ENCODE measurements around the gene CLASRP. TPM values are rescaled to one million over a fixed set of nuclear protein-coding genes. Genes with fewer than 3 reads are reported as not detected.

The CLASRP gene
- polyA plus RNA-seq, 3 donors, result 2.2 to 152 (median 4.1) TPM

DNA sequence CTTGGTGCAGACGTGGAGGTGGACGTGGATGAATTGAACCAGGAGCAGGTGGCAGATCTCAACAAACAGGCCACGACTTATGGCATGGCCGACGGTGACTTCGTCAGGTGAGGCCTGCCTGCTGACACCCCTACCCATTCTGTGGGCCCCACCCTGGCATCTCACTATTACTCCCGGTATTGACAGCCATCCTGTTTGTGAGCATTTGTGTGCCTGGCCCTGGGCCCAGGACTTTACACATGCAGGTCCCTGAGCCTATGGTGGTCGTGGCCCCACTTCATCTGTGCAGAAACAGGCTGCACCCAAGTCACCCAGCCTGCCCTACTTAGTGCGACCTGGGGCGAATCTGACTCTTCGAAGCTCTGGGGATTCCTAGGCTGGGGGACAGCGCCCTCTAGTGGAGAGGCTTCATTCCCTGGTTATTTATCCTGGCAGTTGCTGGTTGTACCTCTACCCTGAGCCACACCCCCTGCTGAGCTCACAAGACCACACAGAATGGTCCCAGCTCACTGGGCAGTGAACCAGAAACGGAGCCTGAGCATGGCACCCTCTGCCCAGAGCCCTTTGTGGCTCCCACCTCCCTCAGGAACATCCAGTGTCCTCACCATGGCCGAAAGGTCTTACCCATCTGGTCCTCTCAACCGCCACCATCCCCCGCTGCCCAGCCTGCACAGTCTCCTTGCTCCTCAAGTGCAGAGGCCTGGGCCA lies 20.6 kb downstream of the CLASRP start:
- 83% methylated on average over 15 of the region's 16 CpGs for WGBS (ENCODE audit: insufficient coverage)
- Histone ChIP-seq H3K4me2 (replicated peaks; ENCODE audit: extremely low read depth, low read length, poor library complexity, severe bottlenecking) (no peak overlapping the region), H3K27ac (ENCODE audit: low read depth in 1 of 2, low read length in 2 of 2) (peak overlapping the region in 1 of 2 donors; percentile 1)

GRCh38 chr19:45061965-45062364 lies 23.1 kb downstream of the CLASRP start:
- Mint-ChIP-seq H3K27ac (peak overlapping the region in 1 of 7 donors; percentile 73), H3K27me3 (ENCODE audit: low read depth in 3 of 3) (peaks cover 0 to 3% (median 2%) of the 10 kb centered on the region in 3 donors), H3K4me3 (no peak overlapping the region), H3K4me1 (no peaks in the 10 kb centered on the region), H3K9me3 (no peaks in the 10 kb centered on the region), H3K36me3 (peaks cover 75 to 97% of the 10 kb centered on the region in 2 donors)
- WGBS (ENCODE audit: insufficient coverage), result no CpG with 5 or more reads among the region's 4 CpGs
- H3K4me2 ChIP-seq (replicated peaks; ENCODE audit: extremely low read depth, low read length, poor library complexity, severe bottlenecking), result no peak overlapping the region
- no peaks in the 10 kb centered on the region for H3K27me3 ChIP-seq (ENCODE audit: control insufficient read depth in 2 of 2, insufficient read depth in 2 of 2, low read length in 2 of 2)
- no peak for DNase-seq
- intact Hi-C loops (cut with micrococcal nuclease), result no loop called here
- H3K9ac ChIP-seq (ENCODE audit: insufficient read depth, low read length, poor library complexity, severe bottlenecking), result no peak overlapping the region
- peaks cover 30% of the 10 kb centered on the region for H3K79me2 ChIP-seq (ENCODE audit: insufficient read depth, low read length)
- H3K36me3 ChIP-seq (replicated peaks in 1 of 2; ENCODE audit: control insufficient read depth in 1 of 2, insufficient read depth in 2 of 2, low read length in 2 of 2), result peaks cover 91 to 98% of the 10 kb centered on the region in 2 donors
- H2AFZ ChIP-seq (ENCODE audit: insufficient read depth, low read depth, low read length, poor library complexity, severe bottlenecking), result no peak overlapping the region
- no peaks in the 10 kb centered on the region for H3K4me1 ChIP-seq (ENCODE audit: control insufficient read depth in 1 of 2, insufficient read depth in 2 of 2, low read length in 2 of 2)
- H3K9me3 ChIP-seq (replicated peaks in 1 of 2; ENCODE audit: control insufficient read depth in 1 of 2, insufficient read depth in 1 of 2, low read length in 2 of 2), result no peaks in the 10 kb centered on the region
- no peak overlapping the region for H3K27ac ChIP-seq (ENCODE audit: low read depth in 1 of 2, low read length in 2 of 2)
- no peak overlapping the region for H3K4me3 ChIP-seq (replicated peaks in 1 of 3; ENCODE audit: low read depth in 2 of 3, low read length in 3 of 3)
- peaks cover 87% of the 10 kb centered on the region for H4K20me1 ChIP-seq (ENCODE audit: insufficient read depth, low read length)
- no peak for TF ChIP-seq CTCF (IDR thresholded peaks at IDR 0.05)

More for the DNA sequence above, 20.6 kb downstream of the CLASRP start:
- intact Hi-C loops (cut with micrococcal nuclease), result loop anchor here (1.0 to 5.0 kb wide), 5 partner anchors 42 to 157 kb away; no protein-coding TSS in a partner anchor
- peak overlapping the region in 5 of 7 donors; percentile 29 to 79 (median 62) for H3K27ac Mint-ChIP-seq
- peak; percentile 92 for TF ChIP-seq CTCF (IDR thresholded peaks at IDR 0.05)
- peak; percentile 72 to 76 (median 76) for DNase-seq
- H3K27me3 Mint-ChIP-seq (ENCODE audit: low read depth in 3 of 3), result peaks cover 0 to 3% (median 2%) of the 10 kb centered on the region in 3 donors
- H4K20me1 ChIP-seq (ENCODE audit: insufficient read depth, low read length), result peaks cover 88% of the 10 kb centered on the region
- no peaks in the 10 kb centered on the region for H3K9me3 ChIP-seq (replicated peaks in 1 of 2; ENCODE audit: control insufficient read depth in 1 of 2, insufficient read depth in 1 of 2, low read length in 2 of 2)
- H3K9me3 Mint-ChIP-seq, result no peaks in the 10 kb centered on the region
- peaks cover 83 to 97% of the 10 kb centered on the region in 2 donors for H3K36me3 Mint-ChIP-seq
- H2AFZ ChIP-seq (ENCODE audit: insufficient read depth, low read depth, low read length, poor library complexity, severe bottlenecking), result no peak overlapping the region
- H3K4me3 ChIP-seq (replicated peaks in 1 of 3; ENCODE audit: low read depth in 2 of 3, low read length in 3 of 3), result no peak overlapping the region
- no peaks in the 10 kb centered on the region for H3K27me3 ChIP-seq (ENCODE audit: control insufficient read depth in 2 of 2, insufficient read depth in 2 of 2, low read length in 2 of 2)
- H3K9ac ChIP-seq (ENCODE audit: insufficient read depth, low read length, poor library complexity, severe bottlenecking), result no peak overlapping the region
- no peak overlapping the region for H3K4me3 Mint-ChIP-seq
- H3K4me1 ChIP-seq (ENCODE audit: control insufficient read depth in 1 of 2, insufficient read depth in 2 of 2, low read length in 2 of 2), result no peaks in the 10 kb centered on the region
- peaks cover 23% of the 10 kb centered on the region for H3K79me2 ChIP-seq (ENCODE audit: insufficient read depth, low read length)
- H3K4me1 Mint-ChIP-seq, result no peaks in the 10 kb centered on the region
- peaks cover 92 to 98% of the 10 kb centered on the region in 2 donors for H3K36me3 ChIP-seq (replicated peaks in 1 of 2; ENCODE audit: control insufficient read depth in 1 of 2, insufficient read depth in 2 of 2, low read length in 2 of 2)

Data from CD14-positive monocyte (primary cell).